ENCODE measurements around the gene SMARCA5. TPM values are rescaled to one million over a fixed set of nuclear protein-coding genes. Genes with fewer than 3 reads are reported as not detected.

The SMARCA5 gene
- total and polyA plus RNA-seq, 2 donors (not counting 3 experiments of a cell fraction or from before 2014, with no cell fraction given) = 7.9 to 57.6 TPM

GRCh38 chr4:143598816-143599215 is 85.3 kb downstream of the SMARCA5 start:
- Histone ChIP-seq H4K20me1 (replicated peaks; ENCODE audit: control insufficient read depth, extremely low read depth, insufficient read depth, low read length) (no peaks in the 10 kb centered on the region), H3K27ac (ENCODE audit: insufficient read depth, low read depth, low read length) (no peak overlapping the region), H3K36me3 (ENCODE audit: control insufficient read depth in 2 of 2, extremely low read depth in 1 of 2, insufficient read depth in 2 of 2, low read length in 2 of 2) (no peaks in the 10 kb centered on the region), H3K4me1 (ENCODE audit: control insufficient read depth, extremely low read depth, insufficient read depth, low read length) (no peaks in the 10 kb centered on the region), H3K4me3 (replicated peaks in 1 of 3; ENCODE audit: insufficient read depth in 1 of 3, low read depth in 1 of 3, low read length in 3 of 3) (no peak overlapping the region), H3K9ac (replicated peaks; ENCODE audit: extremely low read depth, insufficient read depth, low read length) (no peak overlapping the region), H3K79me2 (ENCODE audit: control insufficient read depth, insufficient read depth, low read length) (no peaks in the 10 kb centered on the region), H3K27me3 (ENCODE audit: control insufficient read depth in 2 of 2, insufficient read depth in 2 of 2, low read length in 2 of 2) (no peaks in the 10 kb centered on the region), H3K9me1 (replicated peaks; ENCODE audit: control insufficient read depth, extremely low read depth, insufficient read depth, low read length) (no peaks in the 10 kb centered on the region), H2AFZ (ENCODE audit: low read depth, low read length) (no peak overlapping the region), H3K4me2 (ENCODE audit: insufficient read depth, low read length) (no peak overlapping the region), H3K9me3 (replicated peaks; ENCODE audit: control insufficient read depth, insufficient read depth, low read length) (no peaks in the 10 kb centered on the region)
- dilution Hi-C loops (cut with MboI; ENCODE audit: extremely low pct_ligation_motif_present, low sequenced_read_pairs) = no loop called here
- no peak for DNase-seq (ENCODE audit: low read depth, low spot score)
- intact Hi-C loops (cut with micrococcal nuclease) = no loop called here
- no peak for TF ChIP-seq POLR2AphosphoS5 (IDR thresholded peaks at IDR 0.05; ENCODE audit: insufficient read depth, low read depth, low read length)
- TF ChIP-seq MAX (IDR thresholded peaks at IDR 0.05; ENCODE audit: insufficient read depth, insufficient read length) = no peak
- no peak for TF ChIP-seq FOS (IDR thresholded peaks at IDR 0.05; ENCODE audit: borderline replicate concordance, insufficient read depth, low read length)
- no peak for TF ChIP-seq JUN (IDR thresholded peaks at IDR 0.05; ENCODE audit: borderline replicate concordance, insufficient read depth, insufficient read length, low read depth)
- TF ChIP-seq EZH2 (IDR thresholded peaks at IDR 0.05; ENCODE audit: borderline replicate concordance, low read depth, low read length, severe bottlenecking) = no peak
- no peak for TF ChIP-seq CTCF (IDR thresholded peaks at IDR 0.05; ENCODE audit: extremely low read depth in 1 of 2, insufficient read depth in 1 of 2, low read depth in 1 of 2, low read length in 2 of 2)
- TF ChIP-seq GATA2 (IDR thresholded peaks at IDR 0.05; ENCODE audit: insufficient read depth, insufficient read length, low read depth, low read length) = no peak
- no peak for TF ChIP-seq MYC (IDR thresholded peaks at IDR 0.05; ENCODE audit: low read depth, low read length)
- TF ChIP-seq POLR2A (IDR thresholded peaks at IDR 0.05; ENCODE audit: low read depth, low read length) = no peak
- CTCF ChIA-PET = interaction anchor here (1.4 kb wide), 1 partner anchor 18 kb away, joined by 3 read pairs; no protein-coding TSS in a partner anchor
- FAIRE-seq = no peak
- BruUV-seq (replicated peaks) = no TSS peak
- POLR2A ChIA-PET = no interaction called here

Measured in endothelial cell of umbilical vein (primary cell).